Stomach (tissue), 9 donors: ENCODE data around the gene RGS3. TPM values are rescaled to one million over a fixed set of nuclear protein-coding genes. Genes with fewer than 3 reads are reported as not detected.

Source experiments
- DNase-seq, 2 donors: peaks; one replicate each; pipeline versions ENCODE4 v3.0.0 to v3.0.0-alpha.2; 2013 to 2019
- H3K27ac ChIP-seq, 5 donors: fragments of 200-600 bp in 4 of 5; sonication (generic) in 4 of 5; one replicate each; pipeline ENCODE4 v1.5.1; 2013 to 2019; ENCODE audit warnings: mild to moderate bottlenecking in 1 of 5, moderate library complexity in 1 of 5
- H3K27me3 ChIP-seq, 3 donors: fragments of 200-600 bp; sonication (generic); one replicate each; pipeline ENCODE4 v1.5.1; 2017 to 2019; ENCODE audit warnings: mixed run types in 1 of 3
- H3K36me3 ChIP-seq, 4 donors: fragments of 200-600 bp; sonication (generic); 1 replicate in 3 of 4; 2 replicates in 1 of 4; pipeline ENCODE4 v1.5.1; 2016 to 2019
- H3K4me1 ChIP-seq, 4 donors: fragments of 200-600 bp; sonication (generic); one replicate each; pipeline ENCODE4 v1.5.1; 2016 to 2019
- H3K4me3 ChIP-seq, 4 donors: fragments of 200-600 bp; sonication (generic) in 3 of 4; one replicate each; pipeline ENCODE4 v1.5.1; 2016 to 2019; ENCODE audit warnings: mild to moderate bottlenecking in 1 of 4
- H3K9me3 ChIP-seq, 4 donors: fragments of 200-600 bp; sonication (generic); one replicate each; pipeline ENCODE4 v1.5.1; 2016 to 2019
- CTCF ChIP-seq, 7 experiments: fragments of 450-650 bp in 4 of 7; fragments of 200-600 bp in 3 of 7; sonication (generic) in 3 of 7; IDR thresholded peaks; one replicate each; pipeline ENCODE4 v1.5.1; 2016 to 2019; ENCODE audit warnings: antibody characterized with exemption in 7 of 7, control low read depth in 2 of 7, mild to moderate bottlenecking in 1 of 7
- EP300 ChIP-seq: sonication (generic); formaldehyde crosslinking; IDR thresholded peaks from one replicate; pipeline ENCODE4 v1.6.1; 2017; ENCODE audit warnings: antibody characterized with exemption
- POLR2A ChIP-seq, 4 donors: fragments of 450-650 bp; IDR thresholded peaks; one replicate each; pipeline ENCODE4 v1.6.1; 2016; ENCODE audit warnings: antibody characterized with exemption in 4 of 4, control low read depth in 2 of 4, mild to moderate bottlenecking in 1 of 4, moderate library complexity in 1 of 4
- POLR2AphosphoS5 ChIP-seq, 3 donors: sonication (generic); formaldehyde crosslinking; IDR thresholded peaks; one replicate each; pipeline ENCODE4 v1.6.1; 2016; ENCODE audit warnings: antibody characterized with exemption in 3 of 3
- WGBS, 5 donors: extraction: QIAGEN DNeasy Blood & Tissue Kit in 3 of 5; methylation state at CpG; one replicate each; pipeline versions ENCODE4 v1.1.5 to v1.1.7; 2013 to 2018; 5-methylcytosine and 5-hydroxymethylcytosine counted together
- intact Hi-C: fragments of 100-400 bp; cut with DNase I; formaldehyde crosslinking; loops from one replicate; pipeline ENCODE4 v1.15.1; 2023; ENCODE audit warnings: low total_unique reads
- polyA plus RNA-seq, 3 donors: library from polyadenylated mRNA; stranded (reverse); fragments of 200-250 nt; gene quantifications; one replicate each; pipeline ENCODE4 v1.2.3, GENCODE V29; 2013
- total RNA-seq, 5 donors: library from RNA; depleted of rRNA; stranded (reverse); fragments of >200 nt; gene quantifications; one replicate each; pipeline versions ENCODE4 v1.1.0 to v1.2.3, GENCODE V29; 2014 to 2016
- donor health status: healthy with polysubstance abuse.
- donor health status: Bipolar disorder and iron deficiency.
- donor health status: healthy.

The RGS3 gene
- total and polyA plus RNA-seq, 8 donors = 26.6 to 71.4 (median 35.7) TPM

- H3K4me3 ChIP-seq = no peak overlapping the region
- H3K27me3 ChIP-seq = no peaks in the 10 kb centered on the region
- DNase-seq = no peak
- H3K36me3 ChIP-seq = peaks cover 16 to 40% (median 37%) of the 10 kb centered on the region in 4 donors
- H3K4me1 ChIP-seq = peaks cover 42 to 99% (median 62%) of the 10 kb centered on the region in 4 donors
- TF ChIP-seq POLR2A (IDR thresholded peaks at IDR 0.05) (no peak), CTCF (IDR thresholded peaks at IDR 0.05) (no peak)
- 77 to 85% (median 81%) methylated on average over 5 of the region's 5 CpGs for WGBS, 5 donors
- intact Hi-C loops = loop anchor here (5.0 kb wide), 1 partner anchor 137 kb away; no protein-coding TSS in a partner anchor
- peak overlapping the region in 2 of 5 donors; percentile 29 to 88 for H3K27ac ChIP-seq
- H3K9me3 ChIP-seq = no peaks in the 10 kb centered on the region
Measured at GRCh38 chr9:113584428-113585084, 121.0 kb downstream of the RGS3 start.

- no peaks in the 10 kb centered on the region for H3K9me3 ChIP-seq
- no peak overlapping the region for H3K4me3 ChIP-seq
- TF ChIP-seq POLR2AphosphoS5 (IDR thresholded peaks at IDR 0.05) (no peak), POLR2A (IDR thresholded peaks at IDR 0.05) (no peak), CTCF (IDR thresholded peaks at IDR 0.05) (no peak), EP300 (no peak)
- H3K36me3 ChIP-seq = peaks cover 16 to 40% (median 37%) of the 10 kb centered on the region in 4 donors
- no peaks in the 10 kb centered on the region for H3K27me3 ChIP-seq
- H3K27ac ChIP-seq = peak overlapping the region in 3 of 5 donors; percentile 29 to 74 (median 55)
- no peak for DNase-seq
- 70 to 88% (median 79%) methylated on average over 4 of the region's 4 CpGs for WGBS, 5 donors
- intact Hi-C loops = loop anchor here (5.0 kb wide), 1 partner anchor 138 kb away; no protein-coding TSS in a partner anchor
- peaks cover 37 to 99% (median 59%) of the 10 kb centered on the region in 4 donors for H3K4me1 ChIP-seq
Measured at GRCh38 chr9:113585085-113585442, 121.5 kb downstream of the RGS3 start.

GRCh38 chr9:113585555-113585954 lies 122.0 kb downstream of the RGS3 start:
- Histone ChIP-seq H3K36me3 (peaks cover 16 to 40% (median 37%) of the 10 kb centered on the region in 4 donors), H3K9me3 (no peaks in the 10 kb centered on the region), H3K4me1 (peaks cover 32 to 94% (median 55%) of the 10 kb centered on the region in 4 donors), H3K4me3 (no peak overlapping the region), H3K27me3 (no peaks in the 10 kb centered on the region), H3K27ac (peak overlapping the region in 3 of 5 donors; percentile 55 to 74 (median 66))
- WGBS, 5 donors = 77 to 97% (median 83%) methylated on average over 2 of the region's 2 CpGs
- intact Hi-C loops = loop anchor here (5.0 kb wide), 1 partner anchor 138 kb away; no protein-coding TSS in a partner anchor
- no peak for DNase-seq
- TF ChIP-seq POLR2AphosphoS5 (IDR thresholded peaks at IDR 0.05) (no peak), EP300 (no peak), POLR2A (IDR thresholded peaks at IDR 0.05) (no peak), CTCF (IDR thresholded peaks at IDR 0.05) (no peak)

- TF ChIP-seq POLR2AphosphoS5 (IDR thresholded peaks at IDR 0.05) (no peak), EP300 (no peak), CTCF (IDR thresholded peaks at IDR 0.05) (peak in 3 of 7 experiments; percentile 5 to 44 (median 29))
Measured at GRCh38 chr9:113587471-113588031, 124.0 kb downstream of the RGS3 start.

More at GRCh38 chr9:113587471-113588031, 124.0 kb downstream of the RGS3 start:
- WGBS, 5 donors = 62 to 71% (median 66%) methylated on average over 11 to 14 of the region's 14 CpGs
- Histone ChIP-seq H3K4me1 (peaks cover 21 to 92% (median 52%) of the 10 kb centered on the region in 4 donors), H3K36me3 (peaks cover 16 to 40% (median 37%) of the 10 kb centered on the region in 4 donors), H3K27ac (peak overlapping the region; percentile 17 to 74 (median 66)), H3K4me3 (no peak overlapping the region), H3K27me3 (no peaks in the 10 kb centered on the region), H3K9me3 (no peaks in the 10 kb centered on the region)
- DNase-seq = peak in 1 of 2 donors; percentile 85
- intact Hi-C loops = loop anchor here (5.0 kb wide), 1 partner anchor 140 kb away; no protein-coding TSS in a partner anchor
